HG02938 (cell line): ENCODE measurements around the gene TTLL6.
"Not testable (repeated sequence)": the region's sequence is repeated elsewhere in the genome, so short reads cannot be mapped to it uniquely, and the experiment has no call there.

Experiments used
- ATAC-seq: cut with Tn5 transposase; IDR thresholded peaks from one replicate; pipeline ENCODE4 v1.9.1; 2021; ENCODE audit warnings: mild to moderate bottlenecking, moderate library complexity; ENCODE audit not compliant: unreplicated experiment

The TTLL6 gene

GRCh38 chr17:48816774-48817590, at the start of gene TTLL6:
Gene TTLL6 (minus strand): TSS chr17:48817229. CDS start chr17:48817072, 157 bp downstream.
- ATAC-seq, result peak; percentile 54

GRCh38 chr17:48860456-48860855, 43.4 kb upstream of the TTLL6 start:
- ATAC-seq, result no peak

GRCh38 chr17:48860034-48860433, 43.0 kb upstream of the TTLL6 start:
- ATAC-seq, result no peak

GRCh38 chr17:48856122-48856821, 39.2 kb upstream of the TTLL6 start:
- no peak for ATAC-seq

- no peak for ATAC-seq
Measured at GRCh38 chr17:48854774-48855476, 37.9 kb upstream of the TTLL6 start.

- ATAC-seq, result no peak
Measured at GRCh38 chr17:48850792-48851323, 33.8 kb upstream of the TTLL6 start.

GRCh38 chr17:48843187-48843900, 26.3 kb upstream of the TTLL6 start:
- ATAC-seq, result no peak

- ATAC-seq, result no peak
Measured at GRCh38 chr17:48842746-48843145, 25.7 kb upstream of the TTLL6 start.

- peak; percentile 89 for ATAC-seq
Measured at GRCh38 chr17:48841395-48841831, 24.4 kb upstream of the TTLL6 start.

GRCh38 chr17:48840441-48840840, 23.4 kb upstream of the TTLL6 start:
- ATAC-seq, result no peak

- ATAC-seq, result not testable (repeated sequence)
Measured at GRCh38 chr17:48837458-48837857, 20.4 kb upstream of the TTLL6 start.

- no peak for ATAC-seq
Measured at GRCh38 chr17:48835971-48836370, 18.9 kb upstream of the TTLL6 start.

- ATAC-seq, result no peak
Measured at GRCh38 chr17:48834973-48835372, 17.9 kb upstream of the TTLL6 start.

- ATAC-seq, result no peak
Measured at GRCh38 chr17:48831549-48831883, 14.5 kb upstream of the TTLL6 start.

GRCh38 chr17:48830840-48831548, 14.0 kb upstream of the TTLL6 start, which contains the start of gene CALCOCO2:
Gene CALCOCO2 (plus strand): TSS chr17:48831035. CDS start chr17:48841708, 10,673 bp downstream.
- ATAC-seq, result peak; percentile 71

- no peak for ATAC-seq
Measured at GRCh38 chr17:48825446-48826381, 8.7 kb upstream of the TTLL6 start.

- ATAC-seq, result not testable (repeated sequence)
Measured at GRCh38 chr17:48820936-48821335, 3.9 kb upstream of the TTLL6 start.

GRCh38 chr17:48819466-48819865, 2.4 kb upstream of the TTLL6 start:
- ATAC-seq, result no peak

- no peak for ATAC-seq
Measured at GRCh38 chr17:48818361-48818841, 1.4 kb upstream of the TTLL6 start.
